ENCODE data around the gene IGDCC3.
"Not testable (repeated sequence)": the region's sequence is repeated elsewhere in the genome, so short reads cannot be mapped to it uniquely, and the experiment has no call there.

IGDCC3 gene

GRCh38 chr15:65406424-65407000 lies 28.7 kb upstream of the IGDCC3 start:
- DNase-seq (ENCODE audit: low read depth in 2 of 2): no peak

DNA sequence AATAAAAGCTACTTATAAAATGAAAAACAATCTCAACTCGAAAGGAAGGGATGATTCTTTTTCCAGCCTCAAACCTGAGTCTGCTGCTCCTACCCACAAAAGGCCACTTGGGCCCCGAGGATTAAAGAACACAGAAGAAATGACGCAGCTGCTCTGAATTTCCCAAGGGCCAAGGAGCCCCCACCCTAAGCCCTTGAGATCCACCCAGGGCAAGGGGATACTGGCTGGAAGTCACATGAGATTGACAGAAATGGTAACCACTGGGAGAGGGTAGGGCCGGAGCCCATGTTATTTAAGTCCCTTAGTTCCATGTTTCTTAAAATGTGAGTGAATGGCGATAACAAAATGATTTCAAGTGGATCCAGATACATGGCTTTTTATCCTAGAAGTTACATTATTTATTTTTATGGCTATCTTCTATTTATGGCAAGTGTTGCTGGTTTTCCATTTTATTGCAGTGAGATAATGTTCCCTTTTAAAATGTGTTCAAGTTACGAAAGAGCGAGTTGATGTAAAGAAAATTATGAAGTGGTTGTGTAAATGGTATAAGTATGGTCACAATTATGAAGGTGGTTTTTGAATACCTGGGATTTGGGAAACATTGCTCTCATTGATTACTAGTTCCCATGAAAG lies 28.1 kb upstream of the IGDCC3 start:
- DNase-seq (ENCODE audit: low read depth in 2 of 2): no peak

DNA sequence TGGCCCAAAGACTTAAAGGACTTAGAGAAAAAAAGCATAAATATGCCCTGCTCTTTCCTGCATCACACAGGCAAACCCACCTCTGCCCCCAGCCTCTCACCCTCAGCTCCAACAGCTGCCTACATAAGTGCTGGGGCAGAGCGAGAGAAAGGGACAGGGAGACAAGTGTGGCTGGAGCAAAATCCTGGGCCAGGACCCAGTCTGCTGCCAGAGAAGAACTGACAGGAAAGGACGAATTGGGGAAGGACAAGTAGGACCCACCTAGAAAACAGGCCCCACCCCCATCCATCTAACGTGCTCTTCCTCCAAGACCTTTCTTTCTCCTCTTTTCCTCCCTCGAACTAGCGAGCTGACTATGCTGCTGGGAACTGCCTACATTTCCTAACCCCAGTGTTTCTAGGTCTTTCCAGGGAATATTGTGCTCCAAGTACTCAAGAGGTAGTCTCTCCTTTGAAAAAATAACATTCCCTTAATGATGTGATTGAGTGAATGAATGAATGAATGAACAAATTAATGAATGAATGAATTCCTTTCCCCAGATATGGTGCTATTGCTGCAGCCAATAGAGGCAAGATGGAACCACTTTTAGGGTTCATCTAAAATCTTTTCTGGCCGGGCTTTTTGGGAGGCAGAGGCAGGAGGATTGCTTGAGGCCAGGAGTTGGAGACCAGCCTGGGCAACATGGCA lies 26.5 kb upstream of the IGDCC3 start:
- DNase-seq (ENCODE audit: low read depth in 2 of 2): no peak

GRCh38 chr15:65402961-65403360 lies 25.2 kb upstream of the IGDCC3 start:
- no peak for DNase-seq (ENCODE audit: low read depth in 2 of 2)

- no peak for DNase-seq (ENCODE audit: low read depth in 2 of 2)
Measured at GRCh38 chr15:65401611-65402240, 23.9 kb upstream of the IGDCC3 start.

- peak in 1 of 2 experiments; percentile 43 for DNase-seq (ENCODE audit: low read depth in 2 of 2)
Measured at GRCh38 chr15:65400760-65401610, 23.2 kb upstream of the IGDCC3 start.

DNA sequence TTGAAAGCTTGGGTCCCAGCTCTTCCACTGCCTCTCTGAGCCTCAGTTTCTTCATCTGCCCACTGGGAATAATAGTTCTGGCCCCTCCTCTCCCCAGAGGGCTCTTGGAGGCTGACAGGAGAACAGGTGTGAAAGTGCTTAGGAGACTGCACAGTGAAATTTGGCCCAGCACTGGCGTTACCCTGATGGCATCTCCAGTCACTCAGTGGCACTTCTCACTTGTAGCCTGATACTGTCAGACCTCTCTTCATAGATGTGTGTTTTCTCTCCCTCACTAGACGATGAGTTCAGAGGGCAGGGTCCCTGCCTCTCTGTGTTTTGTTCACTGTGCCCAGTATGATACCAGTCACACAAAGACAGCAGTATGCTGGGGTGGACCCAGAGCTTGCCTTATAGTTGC lies 22.2 kb upstream of the IGDCC3 start:
- no peak for DNase-seq (ENCODE audit: low read depth in 2 of 2)

GRCh38 chr15:65399001-65399706 lies 21.4 kb upstream of the IGDCC3 start:
- no peak for DNase-seq (ENCODE audit: low read depth in 2 of 2)

DNA sequence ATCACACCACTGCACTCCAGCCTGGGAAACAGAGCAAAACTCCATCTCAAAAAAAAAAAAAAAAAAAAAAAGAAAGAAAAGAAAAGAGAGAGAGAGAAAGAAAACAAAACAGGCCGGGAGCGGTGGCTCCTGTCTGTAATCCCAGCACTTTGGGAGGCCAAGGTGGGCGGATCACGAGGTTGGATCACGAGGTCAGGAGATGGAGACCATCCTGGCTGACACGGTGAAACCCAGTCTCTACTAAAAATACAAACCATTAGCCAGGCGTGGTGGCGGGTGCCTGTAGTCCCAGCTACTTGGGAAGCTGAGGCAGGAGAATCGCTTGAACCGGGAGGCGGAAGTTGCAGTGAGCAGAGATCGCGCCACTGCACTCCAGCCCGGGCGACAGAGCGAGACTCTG lies 20.7 kb upstream of the IGDCC3 start:
- not testable (repeated sequence) for DNase-seq (ENCODE audit: low read depth in 2 of 2)

DNA sequence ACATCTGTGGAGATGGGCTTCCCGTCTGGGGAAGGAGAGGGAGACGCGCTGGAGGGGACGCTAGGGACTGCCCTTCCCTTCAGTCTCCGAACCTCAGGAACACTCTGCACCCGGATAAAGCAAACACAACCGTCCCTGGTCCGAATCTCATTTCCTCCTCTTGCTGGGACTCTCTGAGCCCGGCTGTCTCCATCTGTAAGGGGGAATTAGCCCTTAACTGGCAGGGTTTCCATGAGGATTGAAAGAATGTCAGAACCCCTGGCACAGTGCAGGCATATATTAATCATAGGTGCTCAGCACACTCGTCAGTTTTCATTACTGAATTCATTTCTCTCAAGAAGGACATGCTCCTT lies 19.1 kb upstream of the IGDCC3 start:
- DNase-seq (ENCODE audit: low read depth in 2 of 2): no peak

DNA sequence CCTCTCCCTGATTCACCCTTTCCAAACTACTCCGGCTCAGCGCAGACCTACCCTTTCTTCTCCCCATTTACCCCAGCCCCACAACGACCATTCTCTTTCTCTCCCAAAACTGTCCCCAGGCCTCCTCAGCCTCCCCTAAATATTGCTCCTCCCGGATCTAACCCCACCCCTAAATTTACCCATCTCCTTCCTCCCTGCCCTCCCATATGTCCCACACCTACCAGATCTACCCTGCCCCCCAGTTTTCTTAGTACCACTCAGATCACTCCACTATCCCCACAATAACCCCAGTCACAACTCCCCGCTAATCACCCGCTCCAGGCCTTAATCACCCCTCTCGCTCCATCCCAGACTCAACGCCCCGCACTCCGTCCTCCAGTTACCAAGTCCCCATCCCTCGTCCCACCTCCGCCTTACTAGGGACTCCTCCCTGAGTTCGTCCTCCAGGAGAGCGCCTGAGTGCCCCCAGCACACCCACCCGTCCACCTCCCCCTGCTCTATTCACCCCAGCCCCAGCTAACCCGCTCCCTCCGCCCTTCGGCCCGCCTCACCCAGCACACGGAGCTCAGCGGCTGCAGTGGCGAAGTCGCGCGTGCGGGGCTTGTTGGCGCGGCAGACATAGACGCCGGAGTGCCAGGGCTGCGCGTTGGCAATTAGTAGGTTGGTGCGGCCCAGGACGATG lies 18.6 kb upstream of the IGDCC3 start:
- DNase-seq (ENCODE audit: low read depth in 2 of 2): no peak

DNA sequence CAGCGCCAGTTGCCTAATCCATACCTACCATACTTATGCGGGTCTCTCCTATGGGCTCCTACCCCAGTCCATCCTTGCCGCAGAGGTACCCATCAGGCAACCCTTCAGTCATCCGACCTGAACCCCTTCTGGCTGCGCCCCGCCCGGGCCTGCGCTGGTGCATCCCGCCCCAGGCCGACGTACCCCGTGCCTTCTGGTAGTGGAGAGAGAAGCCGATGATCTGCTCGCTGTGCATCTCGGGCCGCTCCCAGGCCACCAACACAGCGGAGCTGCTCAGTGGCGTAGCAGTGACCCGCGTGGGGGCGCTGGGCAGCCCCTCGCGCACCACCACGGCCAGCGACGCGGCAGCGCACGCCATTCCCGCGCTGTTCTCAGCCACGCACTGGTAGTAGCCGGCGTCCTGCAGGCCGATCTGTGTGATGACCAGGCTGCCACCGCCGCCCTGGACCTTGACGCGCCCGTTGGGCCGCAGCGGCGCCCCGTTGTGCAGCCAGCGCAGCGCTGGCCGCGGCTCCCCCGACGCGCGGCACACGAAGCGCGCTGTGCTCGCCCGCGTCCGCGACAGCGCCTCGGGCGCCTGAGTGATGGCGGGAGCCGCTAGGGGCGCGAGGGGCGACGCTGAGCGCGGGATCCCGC lies 17.9 kb upstream of the IGDCC3 start:
- no peak for DNase-seq (ENCODE audit: low read depth in 2 of 2)

- DNase-seq (ENCODE audit: low read depth in 2 of 2): no peak
Measured at GRCh38 chr15:65394936-65395335, 17.1 kb upstream of the IGDCC3 start.

- no peak for DNase-seq (ENCODE audit: low read depth in 2 of 2)
Measured at GRCh38 chr15:65394280-65394789, 16.5 kb upstream of the IGDCC3 start.

DNA sequence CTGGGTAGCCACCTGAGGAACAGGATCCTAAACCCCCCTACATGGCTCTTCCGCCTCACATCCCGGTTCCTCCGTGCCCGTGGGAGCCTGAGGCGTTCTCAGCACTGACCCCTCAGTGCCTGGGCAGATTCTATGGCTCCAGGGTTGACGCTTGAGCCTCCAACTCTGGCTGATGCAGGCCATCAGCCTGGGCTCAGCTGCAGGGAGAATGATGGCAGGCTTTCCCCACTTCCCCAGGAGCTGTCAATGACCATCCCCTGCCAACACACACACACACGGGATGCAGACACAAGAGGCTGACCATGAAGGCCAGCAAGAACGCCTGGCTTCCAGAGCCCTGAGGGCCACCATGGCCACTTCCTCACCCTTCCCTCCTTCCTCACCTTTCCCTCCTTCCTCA lies 15.8 kb upstream of the IGDCC3 start:
- DNase-seq (ENCODE audit: low read depth in 2 of 2): no peak

GRCh38 chr15:65393091-65393490 lies 15.3 kb upstream of the IGDCC3 start:
- no peak for DNase-seq (ENCODE audit: low read depth in 2 of 2)

DNA sequence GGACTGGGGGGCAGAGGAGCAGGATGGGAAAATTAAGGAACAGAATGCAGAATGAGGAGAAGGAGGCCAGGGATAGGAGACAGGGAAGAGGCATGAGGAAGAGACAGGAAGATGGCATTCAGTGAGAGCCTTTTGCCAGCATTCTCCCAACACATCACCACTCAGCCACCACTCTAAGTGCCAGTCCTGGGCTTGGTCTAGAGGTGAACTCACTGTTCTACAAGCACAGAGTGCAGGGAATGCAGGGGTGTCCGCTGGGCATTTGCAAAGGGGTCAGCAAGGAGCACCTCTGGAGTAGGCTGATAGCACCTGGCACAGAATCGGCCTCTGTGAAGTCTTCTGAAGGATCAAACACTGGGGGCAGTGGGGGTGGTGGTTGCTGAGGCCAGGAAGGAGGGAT lies 14.6 kb upstream of the IGDCC3 start:
- no peak for DNase-seq (ENCODE audit: low read depth in 2 of 2)

DNA sequence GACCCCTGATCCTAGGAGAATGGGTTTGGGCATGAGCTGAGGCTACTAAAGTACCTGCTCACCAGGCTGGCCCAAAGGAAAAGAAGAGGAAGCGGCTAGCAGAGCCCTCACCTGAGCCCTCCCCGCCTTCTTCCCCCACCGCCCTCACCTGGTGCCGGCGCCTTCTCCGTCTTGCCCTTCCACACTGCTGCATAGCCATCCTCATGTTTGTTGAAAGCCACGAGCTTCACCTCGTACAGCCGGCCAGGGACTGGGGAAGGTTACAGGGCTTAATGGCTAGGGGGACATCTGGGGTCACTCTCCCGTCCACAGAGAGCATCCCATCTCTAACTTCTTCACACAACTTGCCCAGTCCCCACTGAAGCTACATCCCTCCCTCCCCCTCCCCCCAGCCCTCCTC lies 13.9 kb upstream of the IGDCC3 start:
- no peak for DNase-seq (ENCODE audit: low read depth in 2 of 2)

GRCh38 chr15:65390447-65390846 lies 12.6 kb upstream of the IGDCC3 start:
- no peak for DNase-seq (ENCODE audit: low read depth in 2 of 2)

GRCh38 chr15:65389226-65389625 lies 11.4 kb upstream of the IGDCC3 start:
- DNase-seq (ENCODE audit: low read depth in 2 of 2): no peak

Data from stimulated activated CD4-positive, alpha-beta T cell treated with anti-CD3 and anti-CD28 coated beads, Interleukin-12 subunit alpha, Interleukin-12 subunit beta, amount 100 ng/mL, for 24 hours (primary cell).